ENCODE data around the gene OR51B6.

DNA sequence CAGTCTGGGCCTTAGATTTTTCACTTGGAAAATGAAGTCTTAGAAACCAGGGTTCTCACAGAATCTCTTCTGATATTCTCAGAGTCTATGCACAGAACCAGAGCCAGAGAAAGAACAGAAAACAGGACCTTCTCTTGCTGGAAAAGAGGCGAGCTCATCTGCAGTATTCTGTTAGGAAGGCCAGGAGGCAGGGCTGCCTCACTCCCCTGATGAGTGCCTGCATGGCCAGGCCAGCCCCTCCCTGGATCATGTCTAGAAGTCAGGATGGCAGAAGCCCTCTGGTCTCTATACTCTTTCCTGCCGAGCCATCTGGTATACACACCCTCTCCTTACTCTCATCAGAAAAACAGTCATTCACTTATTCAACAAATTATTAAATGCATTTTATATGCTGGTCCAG, 33.0 kb downstream of the OR51B6 start:
- TF ChIP-seq, protein P1, sequence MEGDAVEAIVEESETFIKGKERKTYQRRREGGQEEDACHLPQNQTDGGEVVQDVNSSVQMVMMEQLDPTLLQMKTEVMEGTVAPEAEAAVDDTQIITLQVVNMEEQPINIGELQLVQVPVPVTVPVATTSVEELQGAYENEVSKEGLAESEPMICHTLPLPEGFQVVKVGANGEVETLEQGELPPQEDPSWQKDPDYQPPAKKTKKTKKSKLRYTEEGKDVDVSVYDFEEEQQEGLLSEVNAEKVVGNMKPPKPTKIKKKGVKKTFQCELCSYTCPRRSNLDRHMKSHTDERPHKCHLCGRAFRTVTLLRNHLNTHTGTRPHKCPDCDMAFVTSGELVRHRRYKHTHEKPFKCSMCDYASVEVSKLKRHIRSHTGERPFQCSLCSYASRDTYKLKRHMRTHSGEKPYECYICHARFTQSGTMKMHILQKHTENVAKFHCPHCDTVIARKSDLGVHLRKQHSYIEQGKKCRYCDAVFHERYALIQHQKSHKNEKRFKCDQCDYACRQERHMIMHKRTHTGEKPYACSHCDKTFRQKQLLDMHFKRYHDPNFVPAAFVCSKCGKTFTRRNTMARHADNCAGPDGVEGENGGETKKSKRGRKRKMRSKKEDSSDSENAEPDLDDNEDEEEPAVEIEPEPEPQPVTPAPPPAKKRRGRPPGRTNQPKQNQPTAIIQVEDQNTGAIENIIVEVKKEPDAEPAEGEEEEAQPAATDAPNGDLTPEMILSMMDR (IDR thresholded peaks at IDR 0.05): no peak
- TF ChIP-seq SIN3A (IDR thresholded peaks at IDR 0.05; ENCODE audit: borderline replicate concordance, insufficient read depth, low read depth, low read length): no peak
